ENCODE results near the gene JPH2. TPM values are rescaled to one million over a fixed set of nuclear protein-coding genes. Genes with fewer than 3 reads are reported as not detected.
A peak's percentile ranks its signal among the peaks of the same experiment; 100 is the strongest.

JPH2 gene
- total RNA-seq, 1 donor from 2014 or later = 0.07 TPM

DNA sequence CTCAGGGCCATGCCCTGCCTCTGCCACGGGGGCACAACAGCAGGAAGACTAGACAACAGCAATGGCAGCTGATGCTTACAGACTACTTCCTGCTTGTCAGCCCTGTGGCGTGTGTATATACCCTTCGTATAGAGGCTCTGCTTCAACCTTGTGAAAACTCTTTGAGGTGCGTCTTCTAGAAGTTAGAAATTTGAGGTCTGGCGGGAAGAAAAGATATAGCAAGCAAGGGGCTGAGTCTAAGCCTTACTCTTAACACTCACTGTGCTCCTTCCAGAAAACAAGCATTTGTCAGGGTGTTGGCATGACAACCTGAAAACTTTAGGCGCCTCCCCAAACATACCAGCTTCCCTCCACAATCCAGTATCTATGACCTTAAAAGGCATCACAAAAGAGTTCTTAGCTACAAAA lies 33.3 kb downstream of the JPH2 start:
- Mint-ChIP-seq H3K36me3 (ENCODE audit: low read depth) (no peaks in the 10 kb centered on the region), H3K4me1 (peaks cover 32% of the 10 kb centered on the region), H3K27me3 (ENCODE audit: low read depth) (no peaks in the 10 kb centered on the region), H3K4me3 (no peak overlapping the region), H3K9me3 (no peaks in the 10 kb centered on the region), H3K27ac (ENCODE audit: unreplicated experiment) (no peak overlapping the region)
- TF ChIP-seq CTCF (conservative IDR thresholded peaks at IDR 0.05) = no peak
- no peak for DNase-seq (ENCODE audit: low read depth, low spot score)

DNA sequence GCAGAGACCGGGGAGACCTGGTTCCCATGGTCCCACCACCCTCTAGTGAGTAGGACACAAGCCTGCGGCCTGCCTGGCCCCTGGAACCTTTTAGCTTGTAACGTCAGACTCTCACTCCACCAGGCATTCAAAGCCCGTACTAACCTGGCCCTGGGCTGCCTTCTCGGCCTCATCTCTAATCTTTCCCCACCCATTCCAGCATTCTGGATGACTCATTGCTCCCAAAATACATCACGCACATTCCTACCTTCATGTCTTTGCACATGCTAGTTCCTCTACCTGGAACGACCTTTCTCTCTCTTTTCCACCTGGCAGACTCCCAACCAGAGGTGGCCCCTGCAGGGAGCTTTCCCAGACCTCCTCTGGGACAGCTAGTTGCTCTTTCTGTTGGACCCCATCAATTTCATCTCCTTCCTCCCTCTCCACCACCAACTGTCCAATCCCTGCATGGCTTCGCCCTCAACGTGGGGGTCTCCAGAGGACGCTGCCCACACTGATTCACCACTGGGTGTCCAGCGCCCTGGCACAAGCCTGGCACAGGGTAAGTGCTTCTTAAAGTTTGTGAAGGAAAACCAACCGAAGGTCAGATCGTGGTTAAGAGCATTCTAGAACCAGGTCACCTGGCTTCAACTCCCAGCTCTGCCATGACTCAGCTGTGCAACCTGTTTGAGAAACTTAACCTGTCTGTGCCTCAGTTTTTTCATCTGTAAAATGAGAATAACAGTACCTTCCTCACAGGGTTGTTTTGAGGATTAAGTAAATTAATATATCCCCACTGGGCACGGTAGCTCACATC lies 35.2 kb downstream of the JPH2 start:
- Mint-ChIP-seq H3K4me1 (peaks cover 20% of the 10 kb centered on the region), H3K27me3 (ENCODE audit: low read depth) (no peaks in the 10 kb centered on the region), H3K9me3 (no peaks in the 10 kb centered on the region), H3K36me3 (ENCODE audit: low read depth) (no peaks in the 10 kb centered on the region), H3K4me3 (no peak overlapping the region), H3K27ac (ENCODE audit: unreplicated experiment) (no peak overlapping the region)
- no peak for DNase-seq (ENCODE audit: low read depth, low spot score)
- no peak for TF ChIP-seq CTCF (conservative IDR thresholded peaks at IDR 0.05)

DNA sequence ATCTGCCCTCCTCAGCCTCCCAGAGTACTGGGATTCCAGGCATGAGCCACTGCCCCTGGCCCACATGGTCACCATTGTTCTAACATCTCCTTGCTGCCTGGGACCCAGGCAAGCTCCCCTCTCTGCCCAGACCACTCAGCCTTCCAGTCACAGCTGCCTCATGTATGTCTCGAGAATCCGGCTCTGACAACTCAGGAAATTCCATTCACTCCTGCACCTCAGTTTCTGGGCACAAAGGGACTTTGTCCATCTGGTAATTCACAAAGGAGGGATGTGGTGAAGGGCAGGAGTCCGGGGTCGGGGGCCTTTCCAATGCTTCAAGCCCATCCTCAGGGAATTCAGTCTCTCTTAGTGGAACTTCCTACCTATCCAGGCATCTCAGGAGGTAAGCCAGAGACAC lies 40.7 kb downstream of the JPH2 start:
- Mint-ChIP-seq H3K27ac (ENCODE audit: unreplicated experiment) (no peak overlapping the region), H3K9me3 (no peaks in the 10 kb centered on the region), H3K36me3 (ENCODE audit: low read depth) (no peaks in the 10 kb centered on the region), H3K4me1 (peaks cover 12% of the 10 kb centered on the region), H3K27me3 (ENCODE audit: low read depth) (no peaks in the 10 kb centered on the region), H3K4me3 (no peak overlapping the region)
- no peak for TF ChIP-seq CTCF (conservative IDR thresholded peaks at IDR 0.05)
- no peak for DNase-seq (ENCODE audit: low read depth, low spot score)

DNA sequence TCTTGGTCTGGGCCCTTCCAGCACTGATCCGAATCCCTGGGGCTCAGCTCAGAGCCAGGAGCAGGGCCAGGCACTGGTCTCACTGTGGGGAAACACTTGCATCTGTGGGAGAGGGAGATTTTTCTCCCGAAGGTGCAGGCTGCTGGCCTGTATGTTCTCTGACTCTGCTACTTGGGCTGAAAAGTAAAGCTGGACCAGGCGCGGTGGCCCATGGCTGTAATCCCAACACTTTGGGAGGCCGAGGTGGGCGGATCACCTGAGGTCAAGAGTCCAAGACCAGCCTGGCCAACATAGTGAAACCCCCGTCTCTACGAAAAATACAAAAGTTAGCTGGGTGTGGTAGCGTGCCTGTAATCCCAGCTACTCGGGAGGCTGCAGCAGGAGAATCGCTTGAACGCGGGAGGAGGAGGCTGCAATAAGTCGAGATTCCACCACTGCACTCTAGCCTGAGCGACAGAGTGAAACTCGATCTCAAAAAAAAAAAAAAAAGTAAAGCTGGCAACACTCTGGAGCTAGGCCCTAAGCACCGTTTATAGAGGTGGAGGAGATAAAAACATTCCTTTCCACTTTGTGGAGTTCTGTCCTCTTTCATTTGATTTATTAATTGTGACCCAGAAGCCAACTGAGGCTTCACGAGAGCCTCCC lies 41.7 kb downstream of the JPH2 start:
- TF ChIP-seq CTCF (conservative IDR thresholded peaks at IDR 0.05) = no peak
- peaks cover 12% of the 10 kb centered on the region for H3K4me1 Mint-ChIP-seq

DNA sequence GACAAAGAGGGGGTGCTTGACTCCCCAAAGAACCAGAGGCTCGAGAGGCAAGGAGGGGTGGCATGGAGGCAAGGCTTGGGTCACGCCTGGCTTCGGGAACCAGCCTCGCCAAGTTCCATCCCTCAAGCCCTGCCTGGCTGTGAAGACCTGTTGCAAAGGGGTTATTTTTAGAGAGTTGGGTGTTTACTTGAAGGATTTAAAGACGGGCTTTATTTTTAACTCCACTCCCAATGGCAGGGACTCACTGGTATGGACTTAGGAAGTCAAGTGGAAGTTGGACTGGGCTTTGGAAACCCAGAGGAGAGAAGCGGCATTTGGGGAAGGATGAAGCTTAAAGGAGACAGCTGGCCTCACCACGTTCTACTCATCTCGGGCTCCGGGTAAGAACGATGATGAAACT lies 43.1 kb downstream of the JPH2 start:
- no peak overlapping the region for H3K4me3 Mint-ChIP-seq
- H3K9me3 Mint-ChIP-seq = no peaks in the 10 kb centered on the region
- no peaks in the 10 kb centered on the region for H3K36me3 Mint-ChIP-seq (ENCODE audit: low read depth)
- no peak for DNase-seq (ENCODE audit: low read depth, low spot score)
- H3K4me1 Mint-ChIP-seq = peaks cover 17% of the 10 kb centered on the region
- no peaks in the 10 kb centered on the region for H3K27me3 Mint-ChIP-seq (ENCODE audit: low read depth)
- peak overlapping the region; percentile 87 for H3K27ac Mint-ChIP-seq (ENCODE audit: unreplicated experiment)
- no peak for TF ChIP-seq CTCF (conservative IDR thresholded peaks at IDR 0.05)

More for the DNA sequence above, 41.7 kb downstream of the JPH2 start:
- Mint-ChIP-seq H3K36me3 (ENCODE audit: low read depth) (no peaks in the 10 kb centered on the region), H3K27ac (ENCODE audit: unreplicated experiment) (peak overlapping the region; percentile 27), H3K4me3 (no peak overlapping the region), H3K27me3 (ENCODE audit: low read depth) (no peaks in the 10 kb centered on the region), H3K9me3 (no peaks in the 10 kb centered on the region)
- DNase-seq (ENCODE audit: low read depth, low spot score) = no peak
